GM19395 (cell line): ENCODE results near the gene ATXN7.

Source experiments
- ATAC-seq: cut with Tn5 transposase; IDR thresholded peaks from one replicate; pipeline ENCODE4 v1.9.1; 2021; ENCODE audit warnings: mild to moderate bottlenecking, moderate library complexity; ENCODE audit not compliant: unreplicated experiment

The ATXN7 gene

DNA sequence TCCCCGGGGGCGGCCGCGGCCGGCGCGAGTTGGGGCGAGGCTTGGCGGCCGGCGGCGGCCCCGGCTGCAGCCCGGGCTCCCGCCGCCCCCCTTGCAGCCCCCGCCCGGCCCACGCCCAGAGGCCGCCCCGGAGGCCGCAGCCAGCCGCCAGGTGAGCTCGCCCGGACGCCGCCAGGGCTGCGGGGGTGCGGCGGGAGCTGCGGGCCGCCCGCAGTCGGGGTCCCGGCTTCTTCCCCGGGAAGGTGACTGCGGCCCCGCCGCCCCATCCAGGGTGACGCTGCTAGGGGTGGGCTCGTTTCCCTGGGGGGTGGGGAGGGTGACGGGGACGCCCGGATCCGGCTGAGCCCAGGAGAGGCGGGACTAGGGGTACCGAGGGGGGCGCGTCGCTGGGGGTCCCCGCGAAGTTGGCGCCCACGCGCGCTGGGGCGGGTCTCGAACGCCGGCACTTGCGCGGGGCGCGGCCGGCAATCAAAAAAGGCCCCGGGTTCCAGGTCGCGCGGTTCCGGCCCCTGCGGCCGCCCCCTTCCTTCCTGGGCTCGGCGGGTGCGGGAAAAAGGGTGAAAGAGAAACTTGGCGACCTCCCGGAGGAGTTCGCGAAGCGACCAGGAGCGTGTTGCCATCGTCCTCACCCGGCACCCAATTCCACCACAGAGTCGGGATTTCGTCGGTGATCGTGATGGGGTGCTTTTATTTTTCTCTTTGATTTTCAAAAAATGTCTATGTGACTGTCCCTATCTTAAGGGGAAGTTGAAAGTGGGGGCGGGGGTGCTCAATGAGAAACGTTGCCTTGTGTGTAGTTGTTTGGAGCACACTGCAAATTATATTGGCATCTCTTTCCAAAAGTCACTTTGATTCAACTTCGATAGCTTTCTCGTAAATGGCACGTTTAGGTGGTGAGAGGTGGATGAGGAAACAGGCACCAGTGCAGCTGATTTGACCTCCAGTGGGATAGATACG is 619 bp downstream of the ATXN7 start:
- ATAC-seq: peak; percentile 46

DNA sequence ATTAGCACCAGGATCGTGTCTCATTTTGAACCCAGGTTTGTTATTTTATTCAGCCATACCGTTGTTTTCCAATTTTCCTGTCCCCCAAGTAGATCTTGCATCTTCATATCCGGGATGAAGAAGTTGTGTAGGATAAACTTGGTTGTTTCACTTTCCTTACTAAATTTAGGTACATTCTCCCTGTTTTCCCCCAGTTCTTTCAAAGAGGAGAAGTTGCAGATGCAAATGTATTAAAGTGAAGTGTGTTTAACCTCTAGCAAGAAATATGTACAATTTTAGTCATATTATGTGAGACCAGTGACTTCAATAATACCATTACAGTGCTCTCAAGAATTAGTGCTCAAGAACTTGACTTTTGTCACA is 1.3 kb downstream of the ATXN7 start:
- no peak for ATAC-seq

DNA sequence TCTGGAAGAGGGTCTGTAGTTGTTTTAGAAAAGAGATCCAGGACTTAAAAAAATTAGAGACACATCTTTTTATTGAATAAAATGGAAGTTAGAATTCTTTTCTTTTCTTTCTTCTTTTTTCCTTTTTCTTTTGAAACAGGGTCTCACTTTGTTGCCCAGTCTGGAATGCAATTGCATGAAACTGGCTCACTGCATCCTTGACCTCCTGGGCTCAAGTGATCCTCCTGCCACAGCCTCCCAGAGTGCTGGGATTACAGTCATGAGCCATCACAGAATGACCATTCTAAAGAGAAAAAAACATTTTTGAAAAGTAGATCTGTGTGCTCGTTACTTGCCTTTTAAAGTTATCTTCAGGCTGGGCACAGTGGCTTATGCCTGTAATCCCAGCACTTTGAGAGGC is 3.6 kb downstream of the ATXN7 start:
- ATAC-seq: no peak

DNA sequence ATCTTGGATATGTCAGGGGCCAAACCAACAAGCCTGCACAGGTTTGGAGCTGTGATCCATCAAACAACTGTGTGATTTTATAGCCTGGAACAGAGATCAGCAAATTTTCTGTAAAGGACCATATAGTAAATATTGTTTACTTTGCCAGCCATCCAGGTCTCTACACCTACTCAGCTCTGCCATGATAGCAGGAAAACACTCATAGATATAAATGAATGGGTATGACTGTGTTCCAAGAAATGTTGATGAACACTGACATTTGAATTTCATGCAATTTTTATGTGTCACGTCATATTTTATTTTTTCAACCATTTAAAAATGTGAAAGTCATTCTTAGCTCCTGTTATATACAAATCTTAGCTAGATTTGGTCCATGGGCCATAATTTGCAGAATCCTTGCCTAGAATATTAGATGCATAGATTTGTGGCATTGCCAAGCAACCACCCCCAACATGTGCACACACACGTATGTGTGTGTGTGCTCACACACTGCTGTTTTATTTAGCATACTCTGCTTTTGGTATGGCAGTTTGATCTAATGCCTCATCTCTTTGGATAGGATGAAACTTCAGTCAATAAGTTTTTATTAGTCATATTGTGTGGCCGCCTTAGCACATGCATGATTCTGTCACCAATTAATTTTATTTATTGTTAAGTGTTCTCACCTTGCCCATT is 6.4 kb downstream of the ATXN7 start:
- no peak for ATAC-seq

DNA sequence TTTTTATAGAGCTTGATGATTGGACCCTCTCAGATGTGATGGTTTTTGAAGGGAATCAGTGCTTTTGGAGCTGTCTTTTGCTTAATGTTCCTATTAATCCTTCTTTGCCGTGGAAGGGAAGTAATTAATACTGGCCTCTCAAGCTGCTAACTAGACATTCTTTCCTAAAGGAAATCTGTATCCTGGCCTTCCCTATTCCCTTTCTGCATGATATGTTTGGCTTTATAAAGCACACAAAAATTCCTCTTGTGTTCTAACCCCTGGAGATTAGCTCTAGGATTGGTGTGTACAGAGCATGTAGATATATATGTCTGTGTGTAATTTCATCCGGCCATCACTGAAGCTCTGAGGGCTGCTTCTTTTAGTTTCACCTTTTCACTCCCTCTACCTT is 6.9 kb downstream of the ATXN7 start:
- no peak for ATAC-seq

DNA sequence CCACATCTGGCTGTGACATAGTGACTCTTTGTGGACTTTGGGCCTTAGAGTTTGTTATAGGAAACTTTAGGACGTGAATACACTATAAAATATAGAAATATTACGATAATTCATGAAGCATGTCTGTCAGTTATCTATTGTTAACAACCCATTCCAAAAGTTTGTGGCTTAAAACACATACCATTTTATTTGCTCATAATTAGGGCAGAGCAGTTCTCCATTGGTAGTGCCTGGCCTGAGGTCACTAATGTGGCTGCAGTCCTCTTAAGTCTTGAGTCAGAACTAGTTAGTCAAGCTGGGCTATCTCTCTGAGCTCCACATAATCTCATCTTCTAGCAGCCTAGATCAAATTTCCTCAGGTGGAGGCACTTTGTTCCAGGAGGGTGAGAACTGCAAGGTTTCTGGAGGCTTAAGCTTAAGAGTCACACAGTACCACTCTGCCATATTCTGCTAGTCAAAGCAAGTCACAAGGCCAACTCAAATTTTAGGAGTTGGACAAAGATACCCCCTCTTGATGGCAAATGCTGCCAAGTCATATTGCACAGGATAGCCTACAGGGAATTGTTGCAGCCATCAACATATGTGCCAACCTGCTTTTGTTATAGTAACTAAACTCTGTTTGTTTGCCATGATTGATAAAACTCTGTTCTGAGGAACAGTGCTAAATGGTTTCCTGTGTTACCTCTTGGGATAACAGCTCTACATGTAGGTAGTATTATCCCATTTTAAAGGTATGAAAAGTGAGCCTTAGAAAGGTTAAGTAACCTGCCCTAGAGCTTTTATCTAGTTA is 8.7 kb downstream of the ATXN7 start:
- no peak for ATAC-seq

DNA sequence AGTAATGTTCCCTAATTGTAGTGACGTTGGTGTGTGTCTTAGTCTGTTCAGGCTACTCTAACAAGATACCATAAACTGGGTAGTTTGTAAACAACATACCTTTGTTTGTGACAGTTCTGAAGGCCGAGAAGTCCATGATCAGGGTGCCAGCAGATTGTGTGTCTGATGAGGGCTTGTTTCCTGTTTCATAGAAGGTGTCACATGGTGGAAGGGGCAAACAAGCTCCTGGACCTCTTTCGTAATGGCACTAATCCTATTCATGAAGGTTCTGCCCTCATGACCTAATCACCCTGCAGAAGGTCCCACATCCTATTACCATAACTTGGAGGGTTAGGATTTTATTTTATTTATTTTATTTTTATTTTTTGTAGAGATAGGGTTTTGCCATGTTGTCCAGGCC is 11.1 kb downstream of the ATXN7 start:
- no peak for ATAC-seq

DNA sequence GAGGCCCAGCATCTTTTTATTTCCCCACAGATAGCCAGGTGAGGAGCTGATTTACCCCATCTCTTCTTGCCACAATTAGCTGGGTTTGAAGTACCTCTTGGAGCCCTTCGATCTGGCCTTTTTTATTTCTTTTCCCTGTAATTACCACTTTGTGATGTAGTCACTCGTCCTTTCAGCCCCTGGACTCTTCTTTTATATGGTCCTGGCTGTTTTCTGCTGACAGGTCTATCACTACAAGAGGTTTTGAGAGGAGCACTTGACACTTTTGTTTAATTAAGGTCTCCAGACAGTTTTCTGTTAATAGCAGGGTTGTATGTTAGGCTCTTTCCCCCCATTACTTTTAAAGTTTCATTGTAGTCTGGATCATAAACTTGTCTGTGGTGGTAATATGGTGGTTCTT is 11.8 kb downstream of the ATXN7 start:
- no peak for ATAC-seq

DNA sequence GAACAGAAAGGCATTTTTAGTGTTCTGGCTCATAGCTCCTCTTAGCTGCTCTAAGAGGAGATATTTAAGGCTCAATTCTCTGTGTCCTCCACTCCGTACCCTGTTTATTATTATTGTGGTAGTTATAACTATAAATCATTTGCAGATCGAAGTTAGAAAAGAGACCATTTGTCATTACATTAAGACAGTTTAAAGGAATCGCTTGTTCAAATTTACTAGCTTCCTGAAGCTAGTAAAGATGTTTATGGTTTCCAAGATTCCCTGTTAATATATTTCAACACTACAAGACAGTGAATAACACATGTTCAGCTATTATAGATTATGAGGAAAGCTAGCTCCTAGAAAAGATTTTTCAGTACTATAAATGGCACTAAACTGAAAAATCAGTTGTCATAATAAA is 12.6 kb downstream of the ATXN7 start:
- ATAC-seq: no peak

DNA sequence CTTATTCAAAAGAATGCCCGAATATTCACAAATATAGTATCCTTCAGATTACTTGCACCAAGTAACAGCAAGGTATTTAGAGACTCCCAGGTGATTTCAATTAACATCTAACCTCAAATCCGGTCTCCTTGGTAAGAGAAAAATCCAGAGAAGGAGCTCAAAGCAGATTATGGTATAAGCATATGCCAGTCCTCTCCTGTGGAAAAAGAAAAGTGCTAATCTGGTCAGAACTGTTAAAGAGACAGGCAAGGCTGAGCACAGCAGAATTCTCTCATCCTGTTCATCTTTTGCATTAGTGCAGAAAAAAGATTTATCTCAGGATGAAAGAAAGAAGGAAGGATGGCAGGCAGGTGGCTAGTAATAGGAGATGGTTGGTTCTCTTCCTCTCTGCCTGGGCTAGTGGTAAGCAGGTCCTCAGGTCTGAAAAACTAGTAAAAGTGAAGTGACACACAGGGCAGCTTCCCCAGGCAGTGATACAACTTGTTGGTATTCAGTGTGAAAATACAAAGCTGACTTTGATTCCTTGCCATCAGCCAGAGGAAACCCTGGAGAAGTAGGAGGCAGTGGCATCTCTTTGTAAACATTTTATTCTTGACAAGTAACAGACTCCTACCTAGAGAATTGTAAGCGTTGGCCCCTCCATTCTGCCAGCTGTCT is 14.2 kb downstream of the ATXN7 start:
- no peak for ATAC-seq

DNA sequence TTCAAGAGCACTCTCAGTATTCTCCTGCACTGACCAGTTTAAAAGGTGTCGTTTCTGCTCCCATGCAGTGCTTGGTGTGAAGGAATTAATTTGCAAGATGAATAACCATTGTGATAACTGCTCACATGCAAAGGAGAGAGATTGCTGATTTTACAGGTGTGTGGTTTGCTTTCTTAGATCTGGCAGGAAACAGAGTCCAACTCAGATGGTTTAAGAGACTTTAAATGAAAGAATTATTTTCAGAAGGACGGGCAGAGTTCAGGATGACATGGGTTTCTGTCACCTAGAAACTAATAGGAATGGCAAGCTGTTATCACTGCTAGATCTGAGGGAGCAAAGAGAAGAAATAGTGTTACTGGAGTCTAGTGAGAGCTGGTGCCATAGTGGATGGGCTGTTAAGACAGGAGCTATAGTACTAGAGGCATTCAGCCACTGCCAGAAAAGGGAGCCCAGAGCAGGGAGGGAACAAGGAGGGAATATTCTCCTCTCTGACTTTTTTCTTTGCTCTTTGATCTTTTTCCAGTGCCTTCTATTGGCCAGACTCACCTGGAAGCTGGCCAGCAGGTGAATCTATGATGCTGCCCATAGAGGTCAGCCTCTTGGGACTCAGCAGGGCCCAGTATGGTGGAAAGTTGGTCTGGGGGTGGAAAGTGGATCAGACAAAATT is 14.9 kb downstream of the ATXN7 start:
- ATAC-seq: no peak

DNA sequence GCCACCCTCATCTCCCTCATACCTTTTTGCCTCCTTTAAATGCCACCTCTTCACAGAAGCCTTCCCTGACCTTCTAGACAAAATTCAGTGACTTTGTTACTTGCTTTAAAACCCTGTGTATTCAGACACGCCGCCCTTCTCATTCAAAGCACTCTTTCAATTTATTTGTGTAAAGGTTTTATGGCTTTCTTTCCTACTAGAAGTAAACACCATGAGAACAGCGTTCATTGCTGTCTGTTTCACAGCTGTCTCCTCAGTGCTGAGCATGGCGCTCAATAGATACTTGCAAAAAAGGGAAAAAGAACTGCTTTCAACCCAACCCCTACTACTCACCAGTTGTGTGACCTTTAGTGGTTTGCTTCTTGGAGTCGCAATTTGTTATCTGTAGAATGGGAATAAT is 17.0 kb downstream of the ATXN7 start:
- no peak for ATAC-seq

DNA sequence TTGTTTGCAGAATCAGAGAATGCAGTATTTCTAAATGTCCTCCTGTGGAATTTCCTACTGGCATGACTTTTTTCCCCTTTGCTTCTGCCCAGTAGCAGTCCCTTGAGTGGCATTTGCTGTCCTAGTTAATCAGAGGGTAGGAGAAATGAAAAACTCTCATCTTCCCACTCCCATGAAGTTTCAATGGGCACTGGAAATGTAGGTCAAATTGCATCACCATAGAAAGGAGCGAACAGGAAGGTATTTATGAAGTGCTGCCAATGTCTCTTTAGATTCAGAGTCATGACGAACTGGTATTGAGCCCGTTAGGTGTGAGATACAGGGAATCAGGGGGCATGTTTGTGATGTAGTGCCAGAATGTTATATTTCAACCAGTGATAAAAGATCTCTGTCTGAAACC is 23.2 kb downstream of the ATXN7 start:
- ATAC-seq: no peak

DNA sequence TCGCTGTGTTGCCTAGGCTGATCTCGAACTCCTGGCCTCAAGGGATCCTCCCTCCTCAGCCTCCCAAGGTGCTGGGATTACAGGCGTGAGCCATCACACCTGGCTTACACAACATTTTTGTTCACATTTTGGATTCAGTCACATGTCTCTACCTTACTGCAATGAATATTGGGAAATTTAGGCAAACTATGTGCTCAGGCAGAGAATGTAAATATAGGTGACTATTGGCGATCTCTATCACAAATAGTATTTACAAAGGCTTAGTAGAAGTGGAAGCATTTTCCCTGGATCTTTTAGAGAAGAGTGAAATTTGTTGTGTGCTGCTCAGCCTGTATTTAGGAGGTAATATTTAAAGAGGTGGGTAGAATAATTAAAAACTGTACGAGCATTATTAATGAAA is 27.9 kb downstream of the ATXN7 start:
- no peak for ATAC-seq

DNA sequence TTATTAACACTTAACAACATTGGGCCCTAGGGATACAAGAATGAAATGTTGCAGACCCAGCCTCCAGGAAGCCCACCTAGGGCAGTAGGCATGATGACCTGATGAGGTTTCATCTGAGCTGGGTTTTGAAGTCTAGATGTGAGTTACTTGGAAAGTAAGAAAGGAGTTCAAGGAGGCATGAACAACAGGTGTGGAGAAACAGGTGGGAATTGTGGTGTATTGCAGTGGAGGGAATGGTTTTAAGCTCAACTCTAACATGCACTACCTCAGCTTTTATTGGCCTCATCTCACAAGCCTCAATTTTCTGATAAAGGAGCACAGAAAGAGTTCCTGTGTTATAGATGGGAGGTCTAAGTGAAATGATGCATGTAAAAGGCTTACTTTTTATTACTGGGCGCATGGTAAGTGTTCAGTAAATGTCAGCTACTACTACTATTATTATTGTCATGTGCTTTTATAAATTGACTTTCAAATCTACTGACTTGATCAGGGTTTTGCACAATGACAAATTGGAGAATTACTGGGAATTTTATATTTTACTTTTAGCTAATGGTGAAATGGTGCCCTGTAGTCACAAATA is 29.2 kb downstream of the ATXN7 start:
- ATAC-seq: no peak

DNA sequence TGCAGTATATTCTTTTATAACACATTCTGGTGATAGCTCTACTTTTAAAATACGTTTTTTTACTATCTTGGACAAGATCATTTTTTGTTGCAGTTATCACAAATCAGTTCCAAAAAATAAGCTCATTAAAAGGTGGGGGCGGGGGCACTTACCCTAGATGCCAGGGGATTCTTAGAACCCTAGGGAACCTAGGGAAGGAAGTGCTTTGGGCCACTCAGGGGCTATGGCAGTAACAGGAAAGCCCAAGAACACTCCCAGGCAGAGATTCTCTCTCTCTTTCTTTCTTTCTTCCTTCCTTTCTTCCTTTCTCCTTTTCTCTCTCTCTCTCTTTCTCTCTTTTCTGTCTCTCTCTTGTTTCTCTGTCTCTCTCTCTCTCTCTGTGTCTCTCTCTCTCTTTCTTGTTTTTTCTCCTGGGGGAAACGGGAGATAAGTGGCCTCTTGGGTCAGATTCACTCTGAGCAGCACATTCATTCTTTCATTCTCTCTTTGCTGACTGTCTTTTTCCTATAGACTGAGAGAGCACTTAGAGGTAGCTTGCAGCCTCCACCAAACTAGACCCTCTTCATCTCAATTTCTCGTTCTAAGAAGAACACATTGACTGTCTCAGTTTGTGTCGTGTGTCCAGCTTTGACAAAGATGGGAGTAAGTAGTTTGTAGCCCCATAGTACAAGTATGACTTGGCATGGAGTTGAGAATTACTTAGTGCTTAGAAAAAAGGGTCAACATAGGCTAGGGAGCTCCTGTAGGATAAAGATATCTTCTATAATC is 31.9 kb downstream of the ATXN7 start:
- ATAC-seq: peak; percentile 23

DNA sequence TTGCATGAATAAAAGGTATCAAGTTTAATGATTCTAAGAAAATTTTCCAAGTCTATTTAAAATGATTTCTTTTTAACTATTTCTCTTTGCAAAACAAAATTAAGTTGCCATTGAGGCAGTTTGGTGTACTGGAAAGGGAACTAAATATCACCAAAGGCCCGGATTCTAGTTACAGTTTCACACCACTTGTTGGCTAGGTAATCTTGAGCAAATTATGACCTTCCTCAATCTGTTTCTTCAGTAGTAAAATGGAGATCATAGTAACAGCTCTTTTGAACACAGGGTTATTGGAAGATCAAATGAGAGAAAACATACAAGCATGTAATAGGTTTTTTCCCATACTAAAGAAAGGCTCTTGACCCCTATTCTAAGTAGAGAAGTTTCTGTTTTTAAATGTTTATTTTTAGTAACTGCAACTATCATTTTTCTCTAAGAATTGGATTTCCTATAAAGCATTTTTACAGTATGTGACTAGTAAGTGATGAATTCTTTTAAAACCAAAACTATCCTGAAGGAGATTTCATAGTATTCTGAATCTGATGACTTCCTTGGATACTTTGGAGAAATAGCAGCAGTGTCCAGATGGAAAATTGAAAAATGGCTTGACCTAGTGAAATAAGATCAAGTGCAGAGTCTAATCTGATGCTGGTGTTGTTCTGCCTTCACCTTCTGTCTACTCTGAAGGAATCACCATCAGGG is 32.8 kb downstream of the ATXN7 start:
- peak; percentile 82 for ATAC-seq

DNA sequence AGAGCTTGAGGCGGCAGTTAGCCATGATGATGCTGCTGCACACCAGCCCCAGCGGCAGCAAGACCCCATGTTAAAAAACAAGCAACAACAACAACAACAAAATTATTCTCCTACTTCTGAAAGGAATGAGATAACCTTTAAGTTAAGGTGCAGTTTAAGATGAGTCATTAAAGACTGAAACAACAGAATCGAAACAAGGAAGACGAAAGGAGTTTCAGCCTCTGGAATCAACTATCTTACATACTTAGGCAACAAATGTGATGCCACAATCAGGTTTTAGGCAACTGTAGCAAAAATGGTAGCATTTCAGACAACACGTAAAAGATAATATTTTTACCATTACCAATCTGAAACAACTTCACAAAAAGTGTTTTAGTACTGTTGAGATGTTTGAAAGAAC is 36.3 kb downstream of the ATXN7 start:
- no peak for ATAC-seq

DNA sequence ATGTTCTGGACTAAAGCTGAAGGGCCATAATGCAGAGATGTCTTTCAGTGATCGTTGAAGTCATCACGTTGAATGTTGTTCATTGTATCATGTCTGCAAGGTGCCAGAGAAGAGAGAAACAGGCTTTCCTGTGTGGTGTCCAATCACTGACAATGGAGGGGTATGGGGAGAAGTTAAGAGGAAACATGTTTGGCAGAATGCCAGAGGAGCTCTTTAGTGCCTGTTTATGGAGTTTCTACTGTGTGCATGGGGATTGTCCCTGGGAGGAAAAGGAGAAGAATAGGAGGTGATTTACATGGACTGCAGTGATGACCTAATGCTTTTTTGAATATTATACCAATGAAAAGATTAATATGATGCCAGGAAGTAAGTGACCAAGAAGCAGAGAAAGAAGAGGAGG is 36.8 kb downstream of the ATXN7 start:
- ATAC-seq: no peak
